Gastroesophageal sphincter (tissue), 3 donors: ENCODE data around the gene BST2.

Experiments used
- CTCF ChIP-seq, 4 experiments: fragments of 200-600 bp in 2 of 4; fragments of 450-650 bp in 2 of 4; sonication (generic) in 1 of 4; IDR thresholded peaks; one replicate each; pipeline ENCODE4 v1.5.1; 2017 to 2019; ENCODE audit warnings: antibody characterized with exemption in 4 of 4, mild to moderate bottlenecking in 2 of 4, moderate library complexity in 2 of 4
- EP300 ChIP-seq: sonication (generic); formaldehyde crosslinking; IDR thresholded peaks from one replicate; pipeline ENCODE4 v1.6.1; 2017; ENCODE audit warnings: antibody characterized with exemption, mild to moderate bottlenecking
- POLR2A ChIP-seq, 2 donors: fragments of 450-650 bp; IDR thresholded peaks; one replicate each; pipeline ENCODE4 v1.6.1; 2017; ENCODE audit warnings: antibody characterized with exemption in 2 of 2, mild to moderate bottlenecking in 2 of 2, moderate library complexity in 1 of 2
- POLR2AphosphoS5 ChIP-seq: sonication (generic); formaldehyde crosslinking; IDR thresholded peaks from one replicate; pipeline ENCODE4 v1.6.1; 2017; ENCODE audit warnings: antibody characterized with exemption

- no peak for TF ChIP-seq POLR2A (IDR thresholded peaks at IDR 0.05)
- TF ChIP-seq CTCF (IDR thresholded peaks at IDR 0.05), result no peak
- no peak for TF ChIP-seq EP300
- no peak for TF ChIP-seq POLR2AphosphoS5
Observed at GRCh38 chr19:17447704-17448130, 42.3 kb upstream of the BST2 start.
